SIG-M5 (cell line): ENCODE measurements around the gene CALML5.

ENCODE experiments used
- DNase-seq: peaks from one replicate; lab custom pipeline; 2025; lab: John Stamatoyannopoulos, UW

CALML5 gene

DNA sequence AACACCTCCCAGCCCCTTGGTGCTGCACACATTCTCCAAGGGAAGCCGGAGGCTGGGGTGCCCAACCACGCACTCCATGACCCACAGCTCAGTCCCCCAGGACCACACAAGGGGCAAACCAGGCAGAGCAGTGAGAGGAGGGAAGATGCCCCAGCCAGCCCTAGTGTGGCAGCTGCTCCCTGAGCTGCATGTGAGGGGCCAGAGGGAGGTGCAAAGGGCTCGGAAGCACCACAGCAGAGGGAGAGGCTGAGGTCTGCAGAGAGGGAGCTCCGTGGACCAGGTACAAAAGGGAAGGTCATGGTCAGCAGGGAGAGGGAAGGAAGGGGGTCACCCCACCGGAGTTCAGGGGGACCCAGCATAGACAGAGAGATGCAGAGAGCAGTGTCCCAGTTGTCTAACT, 1.5 kb upstream of the CALML5 start:
- no peak for DNase-seq

GRCh38 chr10:5500162-5500670, 846 bp upstream of the CALML5 start:
- no peak for DNase-seq

DNA sequence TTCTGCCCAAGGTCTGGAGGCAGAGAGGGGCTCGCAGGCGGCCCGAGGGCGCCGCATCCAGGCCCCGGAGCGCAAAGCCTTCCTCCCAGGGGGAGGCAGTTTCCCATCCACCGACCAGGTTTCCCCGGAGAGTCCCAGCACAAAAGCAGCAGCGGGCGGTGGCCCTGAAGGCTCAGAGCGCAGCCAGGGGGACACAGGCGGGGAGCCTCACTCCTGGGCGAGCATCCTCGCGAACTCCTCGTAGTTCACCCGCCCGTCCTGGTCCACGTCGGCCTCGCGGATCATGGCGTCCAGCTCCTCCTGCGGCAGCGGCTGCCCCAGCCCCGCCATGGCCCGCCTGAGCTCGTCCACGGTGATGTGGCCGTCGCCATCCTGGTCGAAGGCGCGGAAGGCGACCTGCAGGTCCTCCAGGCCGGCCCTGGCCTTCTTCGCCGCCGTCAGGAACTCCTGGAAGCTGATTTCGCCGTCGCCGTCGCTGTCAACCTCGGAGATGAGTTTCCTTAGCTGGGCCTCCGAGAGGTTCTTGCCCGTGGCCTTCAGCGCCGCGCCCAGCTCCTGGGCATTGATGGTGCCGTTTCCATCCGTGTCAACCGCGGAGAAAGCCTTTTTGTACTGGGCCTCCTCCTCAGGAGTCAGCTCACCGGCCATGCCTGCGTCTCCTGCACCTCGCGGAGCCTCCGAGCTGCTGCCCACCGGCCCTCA, 428 bp downstream of the CALML5 start:
- no peak for DNase-seq

- DNase-seq: no peak
Observed at GRCh38 chr10:5497948-5498730, 1.2 kb downstream of the CALML5 start.

- no peak for DNase-seq
Observed at GRCh38 chr10:5497289-5497688, 2.1 kb downstream of the CALML5 start.

GRCh38 chr10:5496261-5497250, 2.8 kb downstream of the CALML5 start:
- no peak for DNase-seq

GRCh38 chr10:5494611-5495010, 4.8 kb downstream of the CALML5 start:
- no peak for DNase-seq

- no peak for DNase-seq
Observed at GRCh38 chr10:5493691-5494090, 5.7 kb downstream of the CALML5 start.

DNA sequence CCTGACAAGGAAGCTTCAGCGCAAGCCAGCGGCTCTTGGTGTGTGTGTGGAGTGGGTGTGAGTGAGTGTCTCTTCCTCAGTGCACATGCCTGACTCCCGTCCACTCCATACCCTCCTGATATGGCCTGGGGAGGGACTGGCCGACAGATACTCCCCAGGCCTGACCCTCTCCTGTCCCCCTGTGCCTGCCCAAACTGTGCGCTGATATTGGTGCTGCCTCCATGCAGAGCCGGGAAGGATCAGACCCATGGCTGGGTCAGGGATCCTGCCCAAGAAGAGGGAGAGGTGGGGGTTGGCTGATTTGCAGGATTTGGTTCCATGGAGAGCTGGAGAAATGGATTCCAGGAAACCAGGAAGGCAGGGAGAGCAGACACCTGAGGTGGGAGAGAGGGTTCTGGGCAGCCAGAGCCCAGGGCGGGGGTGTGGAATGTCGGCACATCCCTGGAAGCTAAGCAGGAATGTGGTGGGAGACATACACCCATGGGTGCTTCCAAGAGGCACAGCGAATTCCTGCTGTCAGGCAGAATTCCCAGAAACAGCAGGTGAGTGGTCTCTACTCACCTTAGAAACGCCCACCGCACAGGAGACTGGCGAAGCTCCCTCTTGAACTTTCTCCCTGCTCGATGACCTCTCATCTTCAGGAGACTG, 6.3 kb downstream of the CALML5 start:
- no peak for DNase-seq

DNA sequence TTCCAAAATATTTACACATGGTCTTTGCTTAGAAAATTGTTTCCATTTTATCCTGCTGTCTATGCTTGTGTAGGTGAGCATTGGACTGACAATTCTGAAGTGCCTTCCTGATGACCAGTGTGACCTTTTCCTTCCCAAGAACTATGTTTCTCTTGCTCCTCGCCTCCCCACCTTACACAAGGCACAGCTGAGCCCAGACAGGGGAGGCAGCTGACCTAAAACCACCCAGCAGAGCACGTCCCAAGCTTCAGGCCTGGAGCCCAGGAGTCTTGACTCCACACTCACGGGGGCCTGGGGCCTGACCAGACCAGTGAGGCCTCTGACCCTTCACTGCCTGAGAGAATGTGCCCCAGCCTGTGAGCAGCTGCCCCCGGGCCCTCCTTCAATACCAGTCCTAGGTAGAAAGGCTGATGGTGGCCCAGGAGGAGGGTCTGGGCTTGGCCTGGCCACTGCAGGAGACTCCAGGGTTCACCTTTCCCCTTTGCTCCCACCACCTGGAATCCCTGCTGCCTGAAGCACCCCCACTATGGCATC, 7.0 kb downstream of the CALML5 start:
- DNase-seq: no peak

DNA sequence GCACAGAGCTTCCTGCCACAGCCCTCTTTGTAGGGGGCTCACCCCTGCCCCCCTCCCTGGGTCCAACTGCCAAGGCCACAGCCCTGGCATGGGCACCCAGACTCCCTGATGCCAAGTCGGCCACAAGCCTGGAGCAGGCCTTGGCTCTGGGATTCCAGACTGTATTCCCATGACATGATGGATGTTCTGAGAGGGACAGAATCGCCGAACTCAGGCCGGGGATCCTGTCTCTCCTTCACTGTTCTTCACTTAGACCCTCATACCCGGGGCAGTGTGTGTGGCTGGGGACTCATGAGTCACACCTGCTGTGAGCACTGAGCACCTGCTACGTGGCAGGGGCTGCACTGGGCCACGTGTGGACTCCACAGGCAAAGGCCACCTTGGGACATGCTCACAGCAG, 7.9 kb downstream of the CALML5 start:
- DNase-seq: no peak

- DNase-seq: no peak
Observed at GRCh38 chr10:5490698-5491464, 8.5 kb downstream of the CALML5 start.

DNA sequence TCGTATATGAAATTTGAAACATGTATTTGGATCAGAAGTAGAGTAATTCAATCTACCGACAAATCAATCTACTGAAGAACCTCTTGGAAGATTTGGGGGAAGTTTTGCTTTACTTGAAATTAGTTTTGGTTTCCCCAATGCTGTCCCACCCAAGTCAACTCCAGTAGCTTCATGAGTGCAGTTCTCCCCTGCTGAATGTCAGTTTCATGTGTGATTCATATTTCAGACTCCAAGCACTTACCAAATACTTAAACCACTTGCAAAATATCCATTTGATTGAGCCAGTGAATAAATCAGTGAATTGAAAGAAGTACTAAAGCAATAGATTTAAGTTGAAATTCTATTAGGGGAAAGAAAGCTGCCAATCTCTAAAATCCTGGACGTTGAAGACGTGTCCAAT, 9.3 kb downstream of the CALML5 start:
- no peak for DNase-seq

- no peak for DNase-seq
Observed at GRCh38 chr10:5488272-5489161, 10.9 kb downstream of the CALML5 start.

DNA sequence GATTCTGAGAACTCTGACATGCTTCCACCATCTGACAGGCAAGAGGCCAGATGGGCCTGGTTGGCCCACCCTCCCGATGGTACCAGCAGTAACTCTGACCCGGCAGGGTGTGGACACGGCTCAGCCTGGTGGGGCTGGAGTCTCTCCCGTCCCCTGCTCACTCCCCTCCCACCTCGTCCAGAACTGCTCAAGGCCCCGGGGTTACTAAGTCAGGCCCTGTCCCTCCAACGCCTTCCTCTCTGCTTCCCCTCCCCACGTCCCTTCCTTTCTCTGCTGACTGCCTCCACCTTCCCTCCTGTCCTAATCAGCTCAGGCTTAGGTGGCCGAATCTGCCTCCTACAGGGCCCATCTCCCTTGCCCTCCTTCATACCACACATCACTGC, 12.5 kb downstream of the CALML5 start:
- no peak for DNase-seq

- no peak for DNase-seq
Observed at GRCh38 chr10:5485948-5486852, 13.2 kb downstream of the CALML5 start.

DNA sequence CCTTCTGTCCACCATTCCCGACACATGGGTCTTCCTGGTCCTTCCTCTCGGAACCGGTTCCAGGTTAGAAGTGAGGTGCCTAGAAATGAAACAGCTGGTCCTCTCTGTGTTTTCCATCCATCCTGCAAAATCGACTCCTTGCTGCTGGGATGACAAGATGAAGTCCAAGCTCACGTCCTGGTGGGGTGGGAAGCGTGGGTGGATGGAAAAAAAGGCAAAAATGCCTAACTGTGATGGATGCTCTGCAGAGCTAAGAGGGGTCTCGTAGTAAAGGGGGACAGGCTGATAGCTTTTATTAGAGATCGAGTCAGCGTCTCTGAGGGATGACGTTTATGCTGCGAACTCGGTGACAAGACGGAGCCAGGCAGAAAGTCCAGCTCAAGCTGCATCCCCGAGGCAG, 14.1 kb downstream of the CALML5 start:
- DNase-seq: no peak

DNA sequence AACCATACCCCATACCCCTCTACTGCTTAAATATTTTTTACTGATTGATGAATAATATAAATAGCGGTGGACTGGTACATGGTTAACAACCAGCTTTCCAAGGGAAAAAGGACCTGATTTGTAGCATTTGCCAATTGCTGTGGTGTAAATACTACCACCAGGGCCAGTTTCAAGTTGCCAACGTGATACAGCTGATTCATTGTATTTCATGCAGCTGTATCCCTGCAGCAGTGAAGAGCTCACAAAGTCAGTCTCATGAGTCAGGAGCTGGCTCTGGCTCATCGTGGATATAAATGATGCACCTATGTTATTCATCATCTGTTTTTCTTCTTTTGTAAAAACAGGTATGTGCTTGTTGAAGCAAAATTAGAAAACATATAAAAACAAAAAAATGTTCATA, 15.2 kb downstream of the CALML5 start:
- DNase-seq: no peak

DNA sequence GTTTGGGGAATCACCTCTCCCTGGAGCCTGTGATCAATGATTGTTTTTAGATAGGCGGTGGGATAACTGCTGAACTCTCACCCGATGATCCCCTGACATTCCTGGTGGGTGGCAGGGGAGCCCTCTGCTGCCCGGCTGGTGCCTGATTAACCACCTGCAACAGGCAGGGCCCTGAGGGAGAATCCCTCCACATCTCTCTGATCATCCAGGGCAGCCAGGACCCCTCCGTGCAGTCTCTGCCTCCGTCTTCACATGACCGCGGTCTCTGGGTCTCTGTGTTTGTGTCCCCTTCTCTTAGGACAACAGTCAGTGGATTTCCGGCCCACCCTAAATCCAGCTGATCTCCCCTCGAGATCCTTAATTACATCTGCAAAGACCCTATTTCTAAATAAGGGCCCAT, 17.4 kb downstream of the CALML5 start:
- DNase-seq: no peak
